ENCODE measurements around the gene STAT1.
"Not testable (repeated sequence)": the region's sequence is repeated elsewhere in the genome, so short reads cannot be mapped to it uniquely, and the experiment has no call there.

The STAT1 gene

GRCh38 chr2:190981733-190982132, 32.2 kb downstream of the STAT1 start:
- DNase-seq (ENCODE audit: low spot score) = no peak

- DNase-seq (ENCODE audit: low spot score) = no peak
Observed at GRCh38 chr2:190981333-190981732, 32.6 kb downstream of the STAT1 start.

GRCh38 chr2:190980630-190981209, 33.3 kb downstream of the STAT1 start:
- DNase-seq (ENCODE audit: low spot score) = no peak

- no peak for DNase-seq (ENCODE audit: low spot score)
Observed at GRCh38 chr2:190979906-190980629, 33.9 kb downstream of the STAT1 start.

GRCh38 chr2:190978389-190979053, 35.5 kb downstream of the STAT1 start:
- DNase-seq (ENCODE audit: low spot score) = no peak

GRCh38 chr2:190977505-190977904, 36.5 kb downstream of the STAT1 start:
- DNase-seq (ENCODE audit: low spot score) = no peak

- no peak for DNase-seq (ENCODE audit: low spot score)
Observed at GRCh38 chr2:190976521-190976920, 37.5 kb downstream of the STAT1 start.

GRCh38 chr2:190974629-190975361, 39.2 kb downstream of the STAT1 start:
- no peak for DNase-seq (ENCODE audit: low spot score)

- DNase-seq (ENCODE audit: low spot score) = no peak
Observed at GRCh38 chr2:190973726-190974628, 40.0 kb downstream of the STAT1 start.

GRCh38 chr2:190973262-190973661, 40.7 kb downstream of the STAT1 start:
- no peak for DNase-seq (ENCODE audit: low spot score)

- no peak for DNase-seq (ENCODE audit: low spot score)
Observed at GRCh38 chr2:190972846-190973245, 41.1 kb downstream of the STAT1 start.

- DNase-seq (ENCODE audit: low spot score) = no peak
Observed at GRCh38 chr2:190972213-190972612, 41.8 kb downstream of the STAT1 start.

GRCh38 chr2:190970873-190971506, 43.0 kb downstream of the STAT1 start:
- no peak for DNase-seq (ENCODE audit: low spot score)

- no peak for DNase-seq (ENCODE audit: low spot score)
Observed at GRCh38 chr2:190970160-190970559, 43.8 kb downstream of the STAT1 start.

- no peak for DNase-seq (ENCODE audit: low spot score)
Observed at GRCh38 chr2:190968522-190968921, 45.4 kb downstream of the STAT1 start.

GRCh38 chr2:190965580-190966222, 48.3 kb downstream of the STAT1 start:
- DNase-seq (ENCODE audit: low spot score) = no peak

- no peak for DNase-seq (ENCODE audit: low spot score)
Observed at GRCh38 chr2:190964170-190964795, 49.7 kb downstream of the STAT1 start.

GRCh38 chr2:190963088-190963487, 50.9 kb downstream of the STAT1 start:
- no peak for DNase-seq (ENCODE audit: low spot score)

GRCh38 chr2:190961918-190962487, 52.0 kb downstream of the STAT1 start:
- DNase-seq (ENCODE audit: low spot score) = no peak

GRCh38 chr2:190961117-190961516, 52.9 kb downstream of the STAT1 start:
- not testable (repeated sequence) for DNase-seq (ENCODE audit: low spot score)
